Measurements from ENCODE around the gene VANGL1.

VANGL1 gene

GRCh38 chr1:115661157-115661556, 19.4 kb downstream of the VANGL1 start:
- no peak for DNase-seq (ENCODE audit: insufficient read length, low spot score)
- no peak for FAIRE-seq
- no peak for TF ChIP-seq SPI1 (IDR thresholded peaks at IDR 0.05; ENCODE audit: low read depth, low read length)
- TF ChIP-seq POLR2AphosphoS5 (IDR thresholded peaks at IDR 0.05; ENCODE audit: low read depth, low read length) = no peak
- no peak for TF ChIP-seq TAF1 (IDR thresholded peaks at IDR 0.05; ENCODE audit: low read depth, low read length)
- no peak for TF ChIP-seq PAX5 (IDR thresholded peaks at IDR 0.05; ENCODE audit: insufficient read depth, low read length, severe bottlenecking)
- no peak for TF ChIP-seq POLR2A (IDR thresholded peaks at IDR 0.05; ENCODE audit: low read depth, low read length)
- no peak for TF ChIP-seq POU2F2 (IDR thresholded peaks at IDR 0.05; ENCODE audit: low read depth, low read length)

GRCh38 chr1:115665319-115666096, 23.7 kb downstream of the VANGL1 start:
- FAIRE-seq = no peak
- DNase-seq (ENCODE audit: insufficient read length, low spot score) = no peak

GRCh38 chr1:115666206-115666605, 24.4 kb downstream of the VANGL1 start:
- FAIRE-seq (no peak), DNase-seq (ENCODE audit: insufficient read length, low spot score) (no peak)
- TF ChIP-seq SPI1 (IDR thresholded peaks at IDR 0.05; ENCODE audit: low read depth, low read length) = no peak
- TF ChIP-seq POLR2A (IDR thresholded peaks at IDR 0.05; ENCODE audit: low read depth, low read length) = no peak
- no peak for TF ChIP-seq POU2F2 (IDR thresholded peaks at IDR 0.05; ENCODE audit: low read depth, low read length)
- no peak for TF ChIP-seq TAF1 (IDR thresholded peaks at IDR 0.05; ENCODE audit: low read depth, low read length)
- no peak for TF ChIP-seq POLR2AphosphoS5 (IDR thresholded peaks at IDR 0.05; ENCODE audit: low read depth, low read length)
- no peak for TF ChIP-seq PAX5 (IDR thresholded peaks at IDR 0.05; ENCODE audit: insufficient read depth, low read length, severe bottlenecking)

More at GRCh38 chr1:115665319-115666096, 23.7 kb downstream of the VANGL1 start:
- TF ChIP-seq TAF1 (IDR thresholded peaks at IDR 0.05; ENCODE audit: low read depth, low read length) (no peak), POU2F2 (IDR thresholded peaks at IDR 0.05; ENCODE audit: low read depth, low read length) (no peak), SPI1 (IDR thresholded peaks at IDR 0.05; ENCODE audit: low read depth, low read length) (no peak), PAX5 (IDR thresholded peaks at IDR 0.05; ENCODE audit: insufficient read depth, low read length, severe bottlenecking) (no peak), POLR2A (IDR thresholded peaks at IDR 0.05; ENCODE audit: low read depth, low read length) (no peak), POLR2AphosphoS5 (IDR thresholded peaks at IDR 0.05; ENCODE audit: low read depth, low read length) (no peak)

GRCh38 chr1:115666702-115667101, 24.9 kb downstream of the VANGL1 start:
- DNase-seq (ENCODE audit: insufficient read length, low spot score) = no peak
- TF ChIP-seq PAX5 (IDR thresholded peaks at IDR 0.05; ENCODE audit: insufficient read depth, low read length, severe bottlenecking) (no peak), TAF1 (IDR thresholded peaks at IDR 0.05; ENCODE audit: low read depth, low read length) (no peak), POLR2A (IDR thresholded peaks at IDR 0.05; ENCODE audit: low read depth, low read length) (no peak), SPI1 (IDR thresholded peaks at IDR 0.05; ENCODE audit: low read depth, low read length) (no peak), POLR2AphosphoS5 (IDR thresholded peaks at IDR 0.05; ENCODE audit: low read depth, low read length) (no peak), POU2F2 (IDR thresholded peaks at IDR 0.05; ENCODE audit: low read depth, low read length) (no peak)
- FAIRE-seq = no peak

- no peak for FAIRE-seq
- no peak for DNase-seq (ENCODE audit: insufficient read length, low spot score)
- TF ChIP-seq POLR2A (IDR thresholded peaks at IDR 0.05; ENCODE audit: low read depth, low read length) = no peak
- TF ChIP-seq TAF1 (IDR thresholded peaks at IDR 0.05; ENCODE audit: low read depth, low read length) = no peak
- TF ChIP-seq POU2F2 (IDR thresholded peaks at IDR 0.05; ENCODE audit: low read depth, low read length) = no peak
- TF ChIP-seq SPI1 (IDR thresholded peaks at IDR 0.05; ENCODE audit: low read depth, low read length) = no peak
Measured at GRCh38 chr1:115668579-115668978, 26.8 kb downstream of the VANGL1 start.

GRCh38 chr1:115669002-115669673, 27.4 kb downstream of the VANGL1 start:
- DNase-seq (ENCODE audit: insufficient read length, low spot score) (no peak), FAIRE-seq (no peak)
- TF ChIP-seq SPI1 (IDR thresholded peaks at IDR 0.05; ENCODE audit: low read depth, low read length) (no peak), PAX5 (IDR thresholded peaks at IDR 0.05; ENCODE audit: insufficient read depth, low read length, severe bottlenecking) (no peak), TAF1 (IDR thresholded peaks at IDR 0.05; ENCODE audit: low read depth, low read length) (no peak), POLR2AphosphoS5 (IDR thresholded peaks at IDR 0.05; ENCODE audit: low read depth, low read length) (no peak), POLR2A (IDR thresholded peaks at IDR 0.05; ENCODE audit: low read depth, low read length) (no peak), POU2F2 (IDR thresholded peaks at IDR 0.05; ENCODE audit: low read depth, low read length) (no peak)

- DNase-seq (ENCODE audit: insufficient read length, low spot score) (no peak), FAIRE-seq (no peak)
- TF ChIP-seq TAF1 (IDR thresholded peaks at IDR 0.05; ENCODE audit: low read depth, low read length) (no peak), POLR2A (IDR thresholded peaks at IDR 0.05; ENCODE audit: low read depth, low read length) (no peak), PAX5 (IDR thresholded peaks at IDR 0.05; ENCODE audit: insufficient read depth, low read length, severe bottlenecking) (no peak), SPI1 (IDR thresholded peaks at IDR 0.05; ENCODE audit: low read depth, low read length) (no peak), POLR2AphosphoS5 (IDR thresholded peaks at IDR 0.05; ENCODE audit: low read depth, low read length) (no peak), POU2F2 (IDR thresholded peaks at IDR 0.05; ENCODE audit: low read depth, low read length) (no peak)
Measured at GRCh38 chr1:115669886-115670285, 28.1 kb downstream of the VANGL1 start.

GRCh38 chr1:115670476-115671175, 28.9 kb downstream of the VANGL1 start:
- no peak for DNase-seq (ENCODE audit: insufficient read length, low spot score)
- TF ChIP-seq POU2F2 (IDR thresholded peaks at IDR 0.05; ENCODE audit: low read depth, low read length) = no peak
- TF ChIP-seq PAX5 (IDR thresholded peaks at IDR 0.05; ENCODE audit: insufficient read depth, low read length, severe bottlenecking) = no peak
- no peak for TF ChIP-seq POLR2A (IDR thresholded peaks at IDR 0.05; ENCODE audit: low read depth, low read length)
- FAIRE-seq = no peak

Data from GM12891 (cell line).